ENCODE results near the gene KRTAP12-4. TPM values are rescaled to one million over a fixed set of nuclear protein-coding genes. Genes with fewer than 3 reads are reported as not detected.
"Not testable (repeated sequence)": the region's sequence is repeated elsewhere in the genome, so short reads cannot be mapped to it uniquely, and the experiment has no call there.

The KRTAP12-4 gene
- total RNA-seq, 1 donor = not detected

DNA sequence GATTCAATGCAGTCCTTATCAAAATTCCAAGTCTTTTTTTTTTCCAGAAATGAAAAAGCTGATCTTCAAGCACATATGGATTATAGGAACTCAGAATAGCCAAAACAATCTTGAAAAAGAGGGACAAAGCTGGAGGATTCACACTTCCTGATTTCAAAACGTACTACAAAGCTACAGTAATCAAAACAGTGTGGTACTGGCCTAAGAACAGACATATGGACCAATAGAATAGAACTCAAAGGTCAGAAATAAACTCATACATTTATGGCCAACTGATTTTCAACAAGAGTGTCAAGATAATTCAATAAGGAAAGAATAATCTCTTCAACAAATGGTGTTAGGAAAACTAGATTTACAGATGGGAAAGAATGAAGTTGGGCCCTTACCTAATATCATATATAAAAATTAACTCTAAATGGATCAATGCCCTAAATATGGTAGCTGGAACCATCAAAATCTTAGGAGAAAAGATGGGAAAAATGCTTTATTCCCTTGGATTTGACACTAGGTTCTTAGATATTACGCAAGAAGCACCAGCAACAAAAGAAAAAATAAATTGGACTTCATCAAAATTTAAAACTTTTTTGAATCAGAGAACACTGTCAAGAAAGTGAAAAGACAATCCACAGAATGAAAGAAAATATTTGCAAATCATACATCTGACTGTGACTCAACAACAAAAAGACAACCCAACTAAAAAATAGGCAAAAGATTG is 38.5 kb upstream of the KRTAP12-4 start:
- H2AFZ ChIP-seq (ENCODE audit: low read length) = no peak overlapping the region
- peaks cover 23% of the 10 kb centered on the region for H3K27me3 ChIP-seq (ENCODE audit: insufficient read depth, low read length)
- no peaks in the 10 kb centered on the region for H3K9me3 ChIP-seq (ENCODE audit: low read depth, low read length)
- no peak overlapping the region for H3K4me3 ChIP-seq (ENCODE audit: insufficient read depth, low read length)
- no peaks in the 10 kb centered on the region for H4K20me1 ChIP-seq (ENCODE audit: insufficient read depth, low read length)
- no peaks in the 10 kb centered on the region for H3K79me2 ChIP-seq (ENCODE audit: insufficient read depth, low read length)
- H3K4me1 ChIP-seq (ENCODE audit: insufficient read depth, low read length) = no peaks in the 10 kb centered on the region
- no peak for DNase-seq (ENCODE audit: insufficient read length, low spot score, missing footprints)
- no peaks in the 10 kb centered on the region for H3K36me3 ChIP-seq (ENCODE audit: insufficient read depth, low read length)
- no peak overlapping the region for H3K4me2 ChIP-seq (ENCODE audit: insufficient read depth, low read length)
- TF ChIP-seq, protein P1, sequence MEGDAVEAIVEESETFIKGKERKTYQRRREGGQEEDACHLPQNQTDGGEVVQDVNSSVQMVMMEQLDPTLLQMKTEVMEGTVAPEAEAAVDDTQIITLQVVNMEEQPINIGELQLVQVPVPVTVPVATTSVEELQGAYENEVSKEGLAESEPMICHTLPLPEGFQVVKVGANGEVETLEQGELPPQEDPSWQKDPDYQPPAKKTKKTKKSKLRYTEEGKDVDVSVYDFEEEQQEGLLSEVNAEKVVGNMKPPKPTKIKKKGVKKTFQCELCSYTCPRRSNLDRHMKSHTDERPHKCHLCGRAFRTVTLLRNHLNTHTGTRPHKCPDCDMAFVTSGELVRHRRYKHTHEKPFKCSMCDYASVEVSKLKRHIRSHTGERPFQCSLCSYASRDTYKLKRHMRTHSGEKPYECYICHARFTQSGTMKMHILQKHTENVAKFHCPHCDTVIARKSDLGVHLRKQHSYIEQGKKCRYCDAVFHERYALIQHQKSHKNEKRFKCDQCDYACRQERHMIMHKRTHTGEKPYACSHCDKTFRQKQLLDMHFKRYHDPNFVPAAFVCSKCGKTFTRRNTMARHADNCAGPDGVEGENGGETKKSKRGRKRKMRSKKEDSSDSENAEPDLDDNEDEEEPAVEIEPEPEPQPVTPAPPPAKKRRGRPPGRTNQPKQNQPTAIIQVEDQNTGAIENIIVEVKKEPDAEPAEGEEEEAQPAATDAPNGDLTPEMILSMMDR (IDR thresholded peaks at IDR 0.05; ENCODE audit: extremely low read depth, low read depth, low read length) = no peak
- no peak overlapping the region for H3K27ac ChIP-seq (ENCODE audit: low read depth, low read length)

DNA sequence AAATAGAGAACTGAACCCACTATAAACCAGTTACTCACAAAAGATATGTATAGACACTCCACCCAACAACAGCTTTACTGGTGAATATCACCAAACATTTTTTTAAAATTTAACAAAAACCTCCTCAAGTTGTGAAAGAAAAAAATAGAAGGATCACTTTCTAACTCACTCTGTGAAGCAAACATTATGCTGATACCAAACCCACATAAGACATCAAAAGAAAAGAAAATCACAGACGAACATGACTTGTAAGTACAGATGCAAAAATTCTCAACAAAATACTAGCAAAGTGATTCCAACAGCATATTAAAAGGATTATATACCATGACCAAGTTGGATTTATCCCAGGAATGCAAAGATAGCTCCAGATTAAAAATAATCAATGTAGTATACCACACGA is 37.2 kb upstream of the KRTAP12-4 start:
- peaks cover 26% of the 10 kb centered on the region for H3K27me3 ChIP-seq (ENCODE audit: insufficient read depth, low read length)
- no peak overlapping the region for H2AFZ ChIP-seq (ENCODE audit: low read length)
- H3K27ac ChIP-seq (ENCODE audit: low read depth, low read length) = no peak overlapping the region
- H3K79me2 ChIP-seq (ENCODE audit: insufficient read depth, low read length) = no peaks in the 10 kb centered on the region
- TF ChIP-seq, protein P1 (IDR thresholded peaks at IDR 0.05; ENCODE audit: extremely low read depth, low read depth, low read length) = no peak
- H3K9me3 ChIP-seq (ENCODE audit: low read depth, low read length) = no peaks in the 10 kb centered on the region
- no peaks in the 10 kb centered on the region for H3K4me1 ChIP-seq (ENCODE audit: insufficient read depth, low read length)
- no peak for DNase-seq (ENCODE audit: insufficient read length, low spot score, missing footprints)
- no peaks in the 10 kb centered on the region for H3K36me3 ChIP-seq (ENCODE audit: insufficient read depth, low read length)
- H4K20me1 ChIP-seq (ENCODE audit: insufficient read depth, low read length) = no peaks in the 10 kb centered on the region
- no peak overlapping the region for H3K4me2 ChIP-seq (ENCODE audit: insufficient read depth, low read length)
- no peak overlapping the region for H3K4me3 ChIP-seq (ENCODE audit: insufficient read depth, low read length)

DNA sequence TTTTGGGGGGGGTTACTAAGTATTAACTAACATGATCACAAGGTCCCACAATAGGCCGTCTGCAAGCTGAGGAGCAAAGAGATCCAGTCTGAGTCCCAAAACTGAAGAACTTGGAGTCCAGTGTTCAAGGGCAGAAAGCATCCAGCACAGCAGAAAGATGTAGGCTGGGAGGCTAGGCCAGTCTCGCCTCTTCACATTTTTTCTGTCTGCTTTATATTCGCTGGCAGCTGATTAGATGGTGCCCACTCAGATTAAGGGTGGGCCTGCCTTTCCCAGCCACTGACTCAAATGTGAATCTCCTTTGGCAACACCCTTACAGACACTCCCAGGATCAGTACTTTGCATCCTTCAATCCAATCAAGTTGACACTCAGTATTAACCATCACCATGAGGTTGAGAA is 35.3 kb upstream of the KRTAP12-4 start:
- H4K20me1 ChIP-seq (ENCODE audit: insufficient read depth, low read length); H2AFZ ChIP-seq (ENCODE audit: low read length); H3K9me3 ChIP-seq (ENCODE audit: low read depth, low read length); H3K79me2 ChIP-seq (ENCODE audit: insufficient read depth, low read length); H3K36me3 ChIP-seq (ENCODE audit: insufficient read depth, low read length); H3K4me1 ChIP-seq (ENCODE audit: insufficient read depth, low read length); H3K4me2 ChIP-seq (ENCODE audit: insufficient read depth, low read length); H3K4me3 ChIP-seq (ENCODE audit: insufficient read depth, low read length); DNase-seq (ENCODE audit: insufficient read length, low spot score, missing footprints); H3K27ac ChIP-seq (ENCODE audit: low read depth, low read length): not testable (repeated sequence)
- H3K27me3 ChIP-seq (ENCODE audit: insufficient read depth, low read length) = peaks cover 18% of the 10 kb centered on the region

DNA sequence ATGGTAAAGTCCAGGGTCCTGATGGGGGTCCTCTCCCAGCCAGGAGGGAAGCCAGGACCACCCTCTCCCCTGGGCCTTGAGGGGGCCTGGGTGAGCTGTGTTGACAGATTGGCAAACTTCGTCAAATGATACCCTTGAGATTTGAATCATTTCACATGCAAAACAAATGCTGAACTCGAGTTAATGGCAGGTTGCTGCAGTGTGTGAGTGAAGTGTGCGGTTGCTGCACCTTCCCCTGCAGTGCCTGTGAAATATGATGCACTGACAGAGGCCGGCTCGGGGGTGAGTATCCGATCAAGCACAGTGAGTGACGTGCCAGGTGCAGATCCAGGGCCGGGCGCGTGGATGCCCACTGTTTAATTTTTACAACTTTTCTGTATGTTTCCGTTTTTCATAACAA is 33.2 kb upstream of the KRTAP12-4 start:
- H3K27me3 ChIP-seq (ENCODE audit: insufficient read depth, low read length) = peaks cover 18% of the 10 kb centered on the region
- no peak overlapping the region for H3K4me3 ChIP-seq (ENCODE audit: insufficient read depth, low read length)
- H3K36me3 ChIP-seq (ENCODE audit: insufficient read depth, low read length) = no peaks in the 10 kb centered on the region
- no peak for DNase-seq (ENCODE audit: insufficient read length, low spot score, missing footprints)
- H2AFZ ChIP-seq (ENCODE audit: low read length) = no peak overlapping the region
- TF ChIP-seq, protein P1 (IDR thresholded peaks at IDR 0.05; ENCODE audit: extremely low read depth, low read depth, low read length) = no peak
- H4K20me1 ChIP-seq (ENCODE audit: insufficient read depth, low read length) = no peaks in the 10 kb centered on the region
- H3K79me2 ChIP-seq (ENCODE audit: insufficient read depth, low read length) = no peaks in the 10 kb centered on the region
- H3K27ac ChIP-seq (ENCODE audit: low read depth, low read length) = no peak overlapping the region
- no peak overlapping the region for H3K4me2 ChIP-seq (ENCODE audit: insufficient read depth, low read length)
- H3K9me3 ChIP-seq (ENCODE audit: low read depth, low read length) = no peaks in the 10 kb centered on the region
- H3K4me1 ChIP-seq (ENCODE audit: insufficient read depth, low read length) = no peaks in the 10 kb centered on the region
